H1 (cell line): Measurements from ENCODE around the gene CD300LB. TPM values are rescaled to one million over a fixed set of nuclear protein-coding genes. Genes with fewer than 3 reads are reported as not detected.

Experiments used
- CTCF ChIA-PET: fragments of 300-600 bp; sonication (Branson Sonifier 250); formaldehyde crosslinking; loops from one replicate; lab custom pipeline; 2021; ENCODE audit not compliant: partially characterized antibody; lab: Charles Lee
- POLR2A ChIA-PET: fragments of 300-600 bp; sonication (Branson Sonifier 250); formaldehyde crosslinking; loops from one replicate; lab custom pipeline; 2021; ENCODE audit warnings: inconsistent platforms; ENCODE audit not compliant: partially characterized antibody; lab: Charles Lee
- DNase-seq, 2 experiments: peaks; one replicate each; pipeline versions ENCODE4 v3.0.0 to v3.0.0-alpha.2; 2010 to 2022; ENCODE audit warnings: low spot score in 2 of 2, low read depth in 1 of 2, mixed read lengths in 1 of 2
- FAIRE-seq: peaks from 2 replicates; lab custom pipeline; 2011; peaks lifted over from hg19 to GRCh38; lab: Jason Lieb, UNC
- H2AFZ ChIP-seq: 2 replicates; pipeline ENCODE4 v1.8.1; 2012; ENCODE audit warnings: low read length, inconsistent platforms
- H2AK5ac ChIP-seq: 2 replicates; pipeline ENCODE4 v1.6.1; 2013; ENCODE audit warnings: low read depth, low read length
- H2BK120ac ChIP-seq: replicated peaks from 2 replicates; pipeline ENCODE3; 2013; ENCODE audit warnings: low read depth, low read length, inconsistent platforms
- H2BK12ac ChIP-seq: 2 replicates; pipeline ENCODE4 v1.6.1; 2013; ENCODE audit warnings: low read depth, low read length
- H2BK15ac ChIP-seq: 2 replicates; pipeline ENCODE4 v1.6.1; 2013; ENCODE audit warnings: low read length
- H2BK20ac ChIP-seq: 2 replicates; pipeline ENCODE4 v1.6.1; 2013; ENCODE audit warnings: low read length
- H2BK5ac ChIP-seq: 2 replicates; pipeline ENCODE4 v1.6.1; 2013; ENCODE audit warnings: low read depth, low read length
- H3K14ac ChIP-seq: 2 replicates; pipeline ENCODE4 v1.6.1; 2013; ENCODE audit warnings: inconsistent platforms; ENCODE audit not compliant: insufficient read length
- H3K18ac ChIP-seq: 2 replicates; pipeline ENCODE4 v1.6.1; 2013; ENCODE audit warnings: low read length; ENCODE audit errors: extremely low read depth
- H3K23ac ChIP-seq: 2 replicates; pipeline ENCODE4 v1.6.1; 2013; ENCODE audit warnings: inconsistent platforms; ENCODE audit not compliant: insufficient read length
- H3K23me2 ChIP-seq: 2 replicates; pipeline ENCODE4 v1.6.1; 2013; ENCODE audit warnings: low read depth, low read length
- H3K27ac ChIP-seq: 2 replicates; pipeline ENCODE4 v1.6.1; 2011; ENCODE audit warnings: low read depth, low read length, inconsistent platforms
- H3K27me3 ChIP-seq, 4 experiments: replicated peaks in 1 of 4; 1 replicate in 1 of 4; 2 replicates in 3 of 4; pipeline versions ENCODE4 v1.6.1 to v1.8.1; 2011 to 2013; ENCODE audit warnings: low read length in 3 of 4, mild to moderate bottlenecking in 3 of 4, inconsistent platforms in 2 of 4, mixed read lengths in 2 of 4, moderate library complexity in 1 of 4; ENCODE audit not compliant: control insufficient read depth in 3 of 4, insufficient read depth in 3 of 4; ENCODE audit errors: extremely low read depth in 1 of 4
- H3K36me3 ChIP-seq, 4 experiments: 2 replicates each; pipeline versions ENCODE4 v1.6.1 to v1.8.1; 2011 to 2013; ENCODE audit warnings: mild to moderate bottlenecking in 4 of 4, low read length in 3 of 4, moderate library complexity in 2 of 4, control low read depth in 1 of 4, inconsistent platforms in 1 of 4; ENCODE audit not compliant: insufficient read depth in 4 of 4, control insufficient read depth in 2 of 4
- H3K4ac ChIP-seq: replicated peaks from 2 replicates; pipeline ENCODE3; 2013; ENCODE audit warnings: low read length, low read depth, mixed read lengths, inconsistent platforms; ENCODE audit not compliant: insufficient read length
- H3K4me1 ChIP-seq, 4 experiments: replicated peaks in 1 of 4; 1 replicate in 1 of 4; 2 replicates in 3 of 4; pipeline versions ENCODE4 v1.6.1 to v1.8.1; 2011 to 2013; ENCODE audit warnings: low read length in 3 of 4, inconsistent platforms in 2 of 4, mixed read lengths in 1 of 4; ENCODE audit not compliant: insufficient read depth in 4 of 4, control insufficient read depth in 3 of 4
- H3K4me2 ChIP-seq, 2 experiments: 2 replicates each; pipeline versions ENCODE4 v1.6.1 to v1.8.1; 2011 to 2013; ENCODE audit warnings: low read depth in 2 of 2, low read length in 2 of 2, control low read depth in 1 of 2, inconsistent platforms in 1 of 2, mild to moderate bottlenecking in 1 of 2; ENCODE audit not compliant: insufficient read depth in 1 of 2
- H3K4me3 ChIP-seq, 4 experiments: fragments of 200-600, 300-600 bp in 1 of 4; sonication (generic), shearing (Covaris generic), sonication (Bioruptor Twin) in 1 of 4; 2 replicates each; pipeline versions ENCODE4 v1.5.1 to v1.8.1; 2011 to 2016; ENCODE audit warnings: low read length in 4 of 4, low read depth in 3 of 4, control low read depth in 2 of 4, inconsistent platforms in 2 of 4, mild to moderate bottlenecking in 2 of 4, mixed read lengths in 1 of 4, moderate library complexity in 1 of 4; ENCODE audit not compliant: insufficient read depth in 2 of 4; ENCODE audit errors: extremely low read depth in 1 of 4
- H3K56ac ChIP-seq: replicated peaks from 2 replicates; pipeline ENCODE3; 2013; ENCODE audit warnings: low read depth, mild to moderate bottlenecking, mixed read lengths, low read length, inconsistent platforms; ENCODE audit not compliant: insufficient read length
- H3K79me1 ChIP-seq: 2 replicates; pipeline ENCODE4 v1.6.1; 2013; ENCODE audit warnings: low read depth, low read length, control low read depth
- H3K79me2 ChIP-seq, 2 experiments: 2 replicates each; pipeline versions ENCODE4 v1.6.1 to v1.8.1; 2012 to 2013; ENCODE audit warnings: low read length in 2 of 2, mild to moderate bottlenecking in 2 of 2, inconsistent platforms in 1 of 2; ENCODE audit not compliant: insufficient read depth in 2 of 2, control insufficient read depth in 1 of 2
- H3K9ac ChIP-seq, 4 experiments: replicated peaks in 1 of 4; 1 replicate in 1 of 4; 2 replicates in 3 of 4; pipeline versions ENCODE4 v1.6.1 to v1.8.1; 2011 to 2013; ENCODE audit warnings: low read depth in 3 of 4, low read length in 3 of 4, control low read depth in 2 of 4, mild to moderate bottlenecking in 2 of 4, moderate library complexity in 2 of 4, inconsistent platforms in 1 of 4; ENCODE audit errors: extremely low read depth in 1 of 4
- H3K9me3 ChIP-seq, 2 experiments: 2 replicates each; pipeline versions ENCODE4 v1.6.1 to v1.8.1; 2012 to 2013; ENCODE audit warnings: mild to moderate bottlenecking in 2 of 2, moderate library complexity in 2 of 2, control low read depth in 1 of 2, inconsistent platforms in 1 of 2, low read depth in 1 of 2, low read length in 1 of 2, mixed read lengths in 1 of 2; ENCODE audit not compliant: insufficient read depth in 2 of 2
- H4K20me1 ChIP-seq, 2 experiments: replicated peaks in 1 of 2; 2 replicates each; pipeline versions ENCODE3 to v1.8.1; 2011 to 2013; ENCODE audit warnings: inconsistent platforms in 2 of 2, low read length in 2 of 2, mild to moderate bottlenecking in 1 of 2; ENCODE audit not compliant: insufficient read depth in 2 of 2, control insufficient read depth in 1 of 2
- H4K5ac ChIP-seq: 2 replicates; pipeline ENCODE4 v1.6.1; 2013; ENCODE audit warnings: low read length, low read depth, mixed read lengths, inconsistent platforms; ENCODE audit not compliant: insufficient read length
- H4K8ac ChIP-seq: 2 replicates; pipeline ENCODE4 v1.8.0; 2013; ENCODE audit warnings: mild to moderate bottlenecking, moderate library complexity, low read length, inconsistent platforms; ENCODE audit not compliant: insufficient read depth; ENCODE audit errors: extremely low read depth
- H4K91ac ChIP-seq: replicated peaks from 2 replicates; pipeline ENCODE3; 2013; ENCODE audit warnings: low read length, mixed read lengths, inconsistent platforms; ENCODE audit not compliant: insufficient read length
- SIN3A ChIP-seq, 2 experiments: IDR thresholded peaks in 1 of 2; conservative IDR thresholded peaks in 1 of 2; 2 replicates each; pipeline ENCODE4 v1.6.1; 2011 to 2012; ENCODE audit warnings: low read length in 2 of 2, improper control_type of control experiment in 1 of 2, low read depth in 1 of 2, mild to moderate bottlenecking in 1 of 2
- WGBS, 2 experiments: shearing (Covaris generic) in 1 of 2; methylation state at CpG; one replicate each; pipeline versions ENCODE4 v1.1.6 to v1.1.7; 2013 to 2015; ENCODE audit warnings: low lambda C conversion rate in 2 of 2, mixed read lengths in 2 of 2, inconsistent platforms in 1 of 2, low coverage in 1 of 2, missing lambda C conversion rate in 1 of 2; ENCODE audit not compliant: insufficient replicate concordance in 2 of 2, insufficient coverage in 1 of 2, insufficient read length in 1 of 2; ENCODE audit errors: extremely low coverage in 1 of 2, missing lambda C conversion rate in 1 of 2; 5-methylcytosine and 5-hydroxymethylcytosine counted together
- polyA plus RNA-seq, 7 experiments: library from polyadenylated mRNA; depleted of rRNA in 3 of 7; stranded (reverse) in 5 of 7; unstranded in 2 of 7; fragments of >200 nt in 5 of 7; fragments of 200-250 nt in 2 of 7; gene quantifications; 1 replicate in 5 of 7; 2 replicates in 1 of 7; 4 replicates in 1 of 7; pipeline versions ENCODE4 v1.2.1 to v1.2.3, GENCODE V29; 2011 to 2013; ENCODE audit warnings: missing spikeins in 2 of 7, mixed read lengths in 2 of 7
- total RNA-seq: library from RNA; stranded (reverse); fragmentation: NEBNext Ultra II Directional; extraction: Animal tissue kit (Norgen Biotek cat#: 25700); gene quantifications from 2 replicates; pipeline ENCODE4 v1.2.1, GENCODE V29; 2021

Gene CD300LB
- total and polyA plus RNA-seq, 2 of the 8 experiments (the other 6 are each of a cell fraction or from before 2014, with no cell fraction given): not detected

- Histone ChIP-seq H2BK5ac (no peak overlapping the region), H3K9ac (no peak overlapping the region), H4K8ac (no peak overlapping the region), H4K91ac (no peak overlapping the region), H3K36me3 (no peaks in the 10 kb centered on the region), H3K79me1 (no peaks in the 10 kb centered on the region), H3K14ac (no peak overlapping the region), H3K4me1 (no peaks in the 10 kb centered on the region), H3K4me3 (no peak overlapping the region), H3K9me3 (peaks cover 9 to 18% of the 10 kb centered on the region in 2 experiments), H2AK5ac (no peak overlapping the region), H3K79me2 (no peaks in the 10 kb centered on the region), H4K5ac (no peak overlapping the region), H3K27ac (no peak overlapping the region), H2AFZ (no peak overlapping the region), H2BK12ac (no peak overlapping the region), H2BK120ac (no peak overlapping the region), H3K4ac (no peak overlapping the region), H2BK15ac (no peak overlapping the region), H4K20me1 (no peaks in the 10 kb centered on the region), H3K4me2 (no peak overlapping the region), H3K18ac (no peak overlapping the region), H3K23ac (no peak overlapping the region), H3K23me2 (peaks cover 2% of the 10 kb centered on the region; the same call in 1 of the 2 replicates), H2BK20ac (no peak overlapping the region), H3K27me3 (peaks cover 0 to 2% (median 0%) of the 10 kb centered on the region in 4 experiments; a peak in 1 of 7 replicates), H3K56ac (no peak overlapping the region)
- TF ChIP-seq SIN3A (conservative IDR thresholded peaks at IDR 0.05 in 1 of 2, IDR thresholded peaks at IDR 0.05 in 1 of 2; ENCODE audit: low read depth in 1 of 2, low read length in 2 of 2): no peak
- WGBS, 2 experiments: 73% methylated on average over 2 of the region's 2 CpGs; no CpG with 5 or more reads in 1 of the 2 experiments
- DNase-seq (no peak), FAIRE-seq (no peak)
- POLR2A ChIA-PET: interaction anchor here (1.4 kb wide), 1 partner anchor 15 kb away, joined by 3 read pairs; no protein-coding TSS in a partner anchor
- CTCF ChIA-PET: interaction anchor here (0.6 to 1.7 kb wide), 7 partner anchors 9 to 149 kb away, joined by 3 to 7 read pairs (median 3); partner anchors contain the start of gene GPR142
These were observed 19.2 kb downstream of the CD300LB start for GRCh38 chr17:74512036-74512435.
